OCI-LY7 (cell line): ENCODE measurements around the gene CHD9NB. TPM values are rescaled to one million over a fixed set of nuclear protein-coding genes. Genes with fewer than 3 reads are reported as not detected.

Experiments used
- BruUV-seq: library from RNA; stranded (reverse); fragments of 400-500 nt; replicated peaks from 2 replicates; lab custom pipeline; 2021; lab: Mats Ljungman, UMichigan
- CTCF ChIA-PET: fragments of 300-600 bp; sonication (Branson Sonifier 250); formaldehyde crosslinking; loops from one replicate; lab custom pipeline; 2022; ENCODE audit warnings: antibody characterized with exemption; ENCODE audit not compliant: unreplicated experiment; lab: Charles Lee
- POLR2A ChIA-PET: fragments of 300-600 bp; sonication (Branson Sonifier 250); formaldehyde crosslinking; loops from one replicate; lab custom pipeline; 2022; ENCODE audit warnings: antibody characterized with exemption; lab: Charles Lee
- DNase-seq: peaks from one replicate; pipeline ENCODE4 v3.0.0-alpha.2; 2015; ENCODE audit warnings: low spot score
- H2AFZ ChIP-seq: fragments of 200-600 bp; sonication (generic), shearing (Covaris generic); 2 replicates; pipeline ENCODE4 v1.6.1; 2014; ENCODE audit warnings: mild to moderate bottlenecking, antibody characterized with exemption, low read length, moderate library complexity
- H3K27ac ChIP-seq: fragments of 200-600 bp; sonication (generic); 2 replicates; pipeline ENCODE4 v1.5.1; 2014; ENCODE audit warnings: mixed run types, low read depth, mild to moderate bottlenecking, moderate library complexity, low read length, inconsistent platforms; ENCODE audit not compliant: poor library complexity, severe bottlenecking
- H3K36me3 ChIP-seq: fragments of 200-600 bp; sonication (generic); 2 replicates; pipeline ENCODE4 v1.6.1; 2014; ENCODE audit warnings: mild to moderate bottlenecking, antibody characterized with exemption, low read length, moderate library complexity, mixed read lengths; ENCODE audit not compliant: insufficient read depth
- H3K4me1 ChIP-seq: fragments of 200-600 bp; sonication (generic); 2 replicates; pipeline ENCODE4 v1.5.1; 2014; ENCODE audit warnings: mild to moderate bottlenecking, low read length; ENCODE audit not compliant: insufficient read depth, poor library complexity, severe bottlenecking
- H3K4me2 ChIP-seq: fragments of 200-600 bp; sonication (generic); 2 replicates; pipeline ENCODE4 v1.6.1; 2014; ENCODE audit warnings: mild to moderate bottlenecking, low read length
- H3K4me3 ChIP-seq: fragments of 200-600 bp; sonication (generic); 2 replicates; pipeline ENCODE4 v1.5.1; 2014; ENCODE audit warnings: mild to moderate bottlenecking, low read depth, low read length; ENCODE audit not compliant: poor library complexity, severe bottlenecking
- H3K79me2 ChIP-seq: fragments of 200-600 bp; sonication (generic); 2 replicates; pipeline ENCODE4 v1.6.1; 2016; ENCODE audit warnings: low read depth, mild to moderate bottlenecking, low read length, moderate library complexity, mixed read lengths; ENCODE audit not compliant: insufficient read depth
- H3K9me2 ChIP-seq: fragments of 200-600 bp; sonication (generic); 2 replicates; pipeline ENCODE4 v1.6.1; 2016; ENCODE audit warnings: mild to moderate bottlenecking, low read length, mixed read lengths; ENCODE audit not compliant: insufficient read depth
- H3K9me3 ChIP-seq: fragments of 200-600 bp; sonication (generic); 2 replicates; pipeline ENCODE4 v1.6.1; 2014; ENCODE audit warnings: mild to moderate bottlenecking, mixed run types, low read length, mixed read lengths
- H4K20me1 ChIP-seq: fragments of 200-600 bp; sonication (generic); 2 replicates; pipeline ENCODE4 v1.6.1; 2014; ENCODE audit warnings: mild to moderate bottlenecking, antibody characterized with exemption, low read length, moderate library complexity, mixed read lengths; ENCODE audit not compliant: insufficient read depth
- EZH2phosphoT487 ChIP-seq: fragments of 200-600 bp; sonication (generic); IDR thresholded peaks from 2 replicates; pipeline ENCODE4 v1.6.1; 2018; ENCODE audit warnings: low read depth, borderline replicate concordance, mild to moderate bottlenecking, mixed run types, antibody characterized with exemption, low read length, moderate library complexity, mixed read lengths
- intact Hi-C: fragments of 100-400 bp; cut with micrococcal nuclease; formaldehyde crosslinking; loops from one replicate; pipeline ENCODE4 v1.10.0; 2022; ENCODE audit not compliant: unreplicated experiment
- total RNA-seq, 2 experiments: library from RNA; depleted of rRNA in 1 of 2; stranded (reverse); fragments of >200 nt in 1 of 2; shearing (Covaris generic) in 1 of 2; gene quantifications; 2 replicates each; pipeline ENCODE4 v1.2.3, GENCODE V29; 2014 to 2022
- TF ChIP-seq, protein P1 (sequence below): fragments of 200-600 bp; sonication (generic); conservative IDR thresholded peaks from 2 replicates; pipeline ENCODE4 v1.5.1; 2014; ENCODE audit warnings: mild to moderate bottlenecking, antibody characterized with exemption, low read length, moderate library complexity, mixed read lengths

Gene CHD9NB
- total RNA-seq, 2 experiments from 2014 or later: not detected

DNA sequence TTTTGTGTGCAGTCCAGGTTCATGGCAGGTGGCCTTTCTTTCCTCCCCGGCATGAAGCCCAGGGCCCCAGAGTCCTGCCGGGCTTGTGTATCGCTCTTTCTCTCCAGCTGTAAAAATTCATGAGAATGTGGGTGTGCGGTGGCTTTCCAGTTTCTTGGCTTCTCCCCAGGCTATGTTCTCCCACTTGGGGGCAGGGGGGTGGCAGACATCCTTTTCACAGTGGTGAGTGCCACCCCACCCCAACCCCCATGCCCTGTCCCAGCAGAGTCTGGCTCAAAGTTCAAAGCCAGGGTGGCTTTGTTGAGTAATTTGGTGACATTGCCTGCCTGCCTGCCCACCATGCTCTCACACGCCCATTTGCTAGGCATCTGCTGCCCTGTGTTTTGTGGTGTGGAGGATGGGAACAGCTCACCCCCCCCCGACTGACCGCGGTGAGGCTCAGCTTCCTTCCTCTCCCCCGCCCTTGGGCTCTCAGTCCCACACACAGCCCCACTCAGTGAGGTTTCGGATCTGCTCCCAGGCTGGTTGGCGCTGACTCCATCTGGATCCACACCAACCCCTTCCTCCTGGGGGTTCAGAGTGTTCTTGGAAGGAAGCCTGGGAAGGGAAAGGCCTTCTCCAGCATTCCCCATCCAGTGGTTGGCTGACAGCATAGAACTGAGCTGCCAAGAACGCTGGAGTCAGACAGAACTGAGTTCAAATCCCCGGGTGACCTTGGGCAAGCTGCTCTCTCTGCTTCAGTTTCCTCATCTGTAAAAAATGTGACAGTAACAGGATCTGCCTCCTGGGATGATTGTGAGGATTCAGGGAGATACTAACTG lies 38.1 kb upstream of the CHD9NB start:
- Histone ChIP-seq H3K4me2 (peak overlapping the region; percentile 72), H3K27ac (peak overlapping the region; percentile 52), H2AFZ (peak overlapping the region; percentile 23; the same call in 1 of the 2 replicates), H3K36me3 (peaks cover 17% of the 10 kb centered on the region), H3K4me1 (peaks cover 75% of the 10 kb centered on the region), H3K9me3 (no peaks in the 10 kb centered on the region), H3K79me2 (peaks cover 49% of the 10 kb centered on the region), H3K9me2 (no peaks in the 10 kb centered on the region), H3K4me3 (peak overlapping the region; percentile 44), H4K20me1 (no peaks in the 10 kb centered on the region)
- no TSS peak for BruUV-seq
- ChIA-PET POLR2A (interaction anchor here (0.5 to 1.9 kb wide), 5 partner anchors 8 to 41 kb away, joined by 3 to 6 read pairs (median 4); no protein-coding TSS in a partner anchor), CTCF (interaction anchor here (0.8 kb wide), 1 partner anchor 31 kb away, joined by 3 read pairs; no protein-coding TSS in a partner anchor)
- peak; percentile 63 for DNase-seq
- intact Hi-C loops: no loop called here
- TF ChIP-seq, protein P1, sequence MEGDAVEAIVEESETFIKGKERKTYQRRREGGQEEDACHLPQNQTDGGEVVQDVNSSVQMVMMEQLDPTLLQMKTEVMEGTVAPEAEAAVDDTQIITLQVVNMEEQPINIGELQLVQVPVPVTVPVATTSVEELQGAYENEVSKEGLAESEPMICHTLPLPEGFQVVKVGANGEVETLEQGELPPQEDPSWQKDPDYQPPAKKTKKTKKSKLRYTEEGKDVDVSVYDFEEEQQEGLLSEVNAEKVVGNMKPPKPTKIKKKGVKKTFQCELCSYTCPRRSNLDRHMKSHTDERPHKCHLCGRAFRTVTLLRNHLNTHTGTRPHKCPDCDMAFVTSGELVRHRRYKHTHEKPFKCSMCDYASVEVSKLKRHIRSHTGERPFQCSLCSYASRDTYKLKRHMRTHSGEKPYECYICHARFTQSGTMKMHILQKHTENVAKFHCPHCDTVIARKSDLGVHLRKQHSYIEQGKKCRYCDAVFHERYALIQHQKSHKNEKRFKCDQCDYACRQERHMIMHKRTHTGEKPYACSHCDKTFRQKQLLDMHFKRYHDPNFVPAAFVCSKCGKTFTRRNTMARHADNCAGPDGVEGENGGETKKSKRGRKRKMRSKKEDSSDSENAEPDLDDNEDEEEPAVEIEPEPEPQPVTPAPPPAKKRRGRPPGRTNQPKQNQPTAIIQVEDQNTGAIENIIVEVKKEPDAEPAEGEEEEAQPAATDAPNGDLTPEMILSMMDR: no peak
- no peak for TF ChIP-seq EZH2phosphoT487

DNA sequence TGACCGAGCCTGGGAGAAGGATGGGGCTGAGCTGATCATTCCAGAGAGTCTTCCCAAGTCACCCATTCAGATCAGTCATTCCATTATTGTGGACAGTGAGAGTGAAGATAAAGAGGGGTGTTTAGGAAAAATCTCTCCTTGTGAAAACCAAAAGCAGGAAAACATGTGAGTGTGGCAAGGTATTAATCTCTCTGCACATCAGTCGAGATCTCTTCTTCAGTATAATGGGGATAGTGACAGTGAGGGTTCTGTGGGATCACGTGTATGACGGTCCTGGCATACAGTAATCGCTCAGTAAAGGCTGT lies 37.5 kb upstream of the CHD9NB start:
- no peak for TF ChIP-seq EZH2phosphoT487
- TF ChIP-seq, protein P1: no peak
- Histone ChIP-seq H3K36me3 (peaks cover 13% of the 10 kb centered on the region), H3K27ac (peak overlapping the region; percentile 52), H3K79me2 (peaks cover 43% of the 10 kb centered on the region), H3K4me2 (peak overlapping the region; percentile 72), H2AFZ (no peak overlapping the region), H3K4me1 (peaks cover 77% of the 10 kb centered on the region), H3K9me3 (no peaks in the 10 kb centered on the region), H3K9me2 (no peaks in the 10 kb centered on the region), H3K4me3 (peak overlapping the region; percentile 44), H4K20me1 (no peaks in the 10 kb centered on the region)
- ChIA-PET POLR2A (interaction anchor here (0.5 to 2.2 kb wide), 5 partner anchors 9 to 432 kb away, joined by 4 to 8 read pairs (median 4); no protein-coding TSS in a partner anchor), CTCF (no interaction called here)
- intact Hi-C loops: no loop called here
- BruUV-seq: no TSS peak
- no peak for DNase-seq
